GM18858 (cell line): ENCODE results near the gene ITGA3.

ENCODE experiments used
- ATAC-seq: cut with Tn5 transposase; IDR thresholded peaks from one replicate; pipeline ENCODE4 v1.9.1; 2021; ENCODE audit not compliant: unreplicated experiment

ITGA3 gene

DNA sequence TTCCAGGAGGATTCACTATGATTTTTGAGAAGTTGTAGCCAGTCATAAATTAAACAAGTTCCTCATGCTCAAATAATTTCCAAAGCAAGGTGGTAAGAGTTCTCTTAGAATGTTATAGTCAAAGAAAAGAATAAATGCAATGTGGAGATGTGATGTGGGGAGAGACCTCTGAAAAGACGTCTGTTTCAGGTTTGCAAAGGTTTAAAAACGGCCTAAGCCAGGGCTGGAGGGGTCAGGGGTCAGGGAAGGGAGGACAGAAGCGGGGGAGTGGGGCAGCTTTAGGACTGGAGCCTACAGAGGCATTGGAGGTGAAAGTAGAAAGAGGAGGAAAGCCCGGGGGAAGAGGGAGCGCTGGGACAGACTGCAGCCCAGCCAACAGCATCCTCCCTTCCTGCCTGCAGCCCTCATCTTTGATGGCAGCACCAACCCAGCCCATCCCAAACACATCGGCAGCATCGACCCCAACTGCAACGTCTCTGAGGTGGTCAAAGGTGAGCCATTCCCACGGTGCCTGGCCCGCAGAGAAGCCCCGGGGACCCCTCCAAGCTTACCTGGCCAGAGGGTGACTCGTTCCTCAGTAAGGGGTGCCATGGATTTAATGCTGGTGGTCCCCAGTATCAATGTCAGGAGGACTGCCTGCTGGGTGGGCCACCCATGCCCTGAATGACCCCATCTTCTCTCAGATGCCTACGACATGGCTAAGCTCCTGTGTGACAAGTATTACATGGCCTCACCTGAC lies 50.7 kb downstream of the ITGA3 start:
- ATAC-seq: no peak

DNA sequence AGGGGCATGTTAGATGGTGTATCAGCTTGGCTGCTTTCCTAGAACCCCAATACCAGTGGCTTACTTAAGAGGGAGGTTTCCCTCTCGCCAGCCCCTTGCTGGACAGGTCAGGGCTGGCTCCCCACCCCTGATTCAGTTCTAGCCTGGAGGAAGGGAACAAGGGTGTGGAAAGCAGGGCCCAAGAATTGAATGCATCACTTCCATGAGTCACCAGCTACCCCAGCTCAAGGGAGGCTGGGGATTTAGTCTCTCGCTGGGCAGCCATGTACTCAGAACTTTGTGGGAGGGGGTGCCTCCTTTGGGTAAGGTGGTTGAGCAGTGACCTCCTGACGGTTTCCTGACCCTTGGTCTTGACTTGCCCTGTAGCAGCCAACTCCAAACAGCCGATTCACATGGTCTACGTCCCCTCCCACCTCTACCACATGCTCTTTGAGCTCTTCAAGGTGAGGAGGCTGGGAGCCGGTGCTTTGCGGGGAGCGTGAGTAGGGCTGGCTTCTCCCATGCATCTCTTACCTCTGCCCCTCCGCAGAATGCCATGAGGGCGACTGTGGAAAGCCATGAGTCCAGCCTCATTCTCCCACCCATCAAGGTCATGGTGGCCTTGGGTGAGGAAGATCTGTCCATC lies 52.0 kb downstream of the ITGA3 start:
- ATAC-seq: no peak

DNA sequence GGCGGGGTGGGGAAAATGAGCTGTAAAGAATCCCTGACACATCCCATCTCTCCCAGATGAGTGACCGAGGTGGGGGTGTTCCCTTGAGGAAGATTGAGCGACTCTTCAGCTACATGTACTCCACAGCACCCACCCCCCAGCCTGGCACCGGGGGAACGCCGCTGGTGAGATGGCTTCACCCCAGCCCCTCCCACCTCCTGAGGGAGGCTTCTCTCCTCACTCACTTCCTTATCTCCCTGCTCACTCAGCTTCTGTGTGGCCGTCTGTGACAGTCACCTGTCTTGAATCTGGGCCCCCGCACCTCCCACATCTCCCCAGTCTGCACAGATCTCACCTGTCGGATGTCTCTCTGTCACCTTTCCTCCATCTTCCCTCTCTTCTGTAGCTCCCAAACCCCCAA lies 52.6 kb downstream of the ITGA3 start:
- ATAC-seq: no peak

DNA sequence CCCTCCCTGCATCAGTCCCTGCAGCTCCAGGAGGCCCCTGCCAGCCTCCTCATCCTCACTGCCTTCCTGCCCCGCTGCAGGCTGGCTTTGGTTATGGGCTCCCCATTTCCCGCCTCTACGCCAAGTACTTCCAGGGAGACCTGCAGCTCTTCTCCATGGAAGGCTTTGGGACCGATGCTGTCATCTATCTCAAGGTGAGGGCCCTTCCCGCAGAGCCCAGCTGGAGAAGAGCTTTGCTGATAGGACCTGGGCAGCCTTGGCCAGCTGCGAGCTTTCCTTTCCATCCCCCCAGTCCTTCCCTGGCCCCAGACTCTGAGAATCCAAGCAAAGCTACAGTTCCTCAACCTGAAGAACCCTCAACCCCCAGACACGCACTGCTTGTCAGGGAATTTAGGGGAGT lies 53.3 kb downstream of the ITGA3 start:
- no peak for ATAC-seq

DNA sequence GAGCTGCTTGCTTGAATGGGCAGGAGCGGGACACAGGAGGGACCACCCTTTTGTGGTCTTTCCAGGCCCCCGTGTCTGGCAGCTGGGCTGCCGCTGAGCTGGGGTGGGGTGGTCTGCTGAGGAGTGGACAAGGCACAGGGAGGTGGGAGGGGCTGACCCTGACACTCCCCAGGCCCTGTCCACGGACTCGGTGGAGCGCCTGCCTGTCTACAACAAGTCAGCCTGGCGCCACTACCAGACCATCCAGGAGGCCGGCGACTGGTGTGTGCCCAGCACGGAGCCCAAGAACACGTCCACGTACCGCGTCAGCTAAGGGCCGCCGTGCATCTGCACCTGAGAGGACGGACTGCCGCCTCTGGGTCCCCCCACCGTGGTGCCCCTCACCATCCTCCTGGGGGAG lies 53.9 kb downstream of the ITGA3 start:
- no peak for ATAC-seq

DNA sequence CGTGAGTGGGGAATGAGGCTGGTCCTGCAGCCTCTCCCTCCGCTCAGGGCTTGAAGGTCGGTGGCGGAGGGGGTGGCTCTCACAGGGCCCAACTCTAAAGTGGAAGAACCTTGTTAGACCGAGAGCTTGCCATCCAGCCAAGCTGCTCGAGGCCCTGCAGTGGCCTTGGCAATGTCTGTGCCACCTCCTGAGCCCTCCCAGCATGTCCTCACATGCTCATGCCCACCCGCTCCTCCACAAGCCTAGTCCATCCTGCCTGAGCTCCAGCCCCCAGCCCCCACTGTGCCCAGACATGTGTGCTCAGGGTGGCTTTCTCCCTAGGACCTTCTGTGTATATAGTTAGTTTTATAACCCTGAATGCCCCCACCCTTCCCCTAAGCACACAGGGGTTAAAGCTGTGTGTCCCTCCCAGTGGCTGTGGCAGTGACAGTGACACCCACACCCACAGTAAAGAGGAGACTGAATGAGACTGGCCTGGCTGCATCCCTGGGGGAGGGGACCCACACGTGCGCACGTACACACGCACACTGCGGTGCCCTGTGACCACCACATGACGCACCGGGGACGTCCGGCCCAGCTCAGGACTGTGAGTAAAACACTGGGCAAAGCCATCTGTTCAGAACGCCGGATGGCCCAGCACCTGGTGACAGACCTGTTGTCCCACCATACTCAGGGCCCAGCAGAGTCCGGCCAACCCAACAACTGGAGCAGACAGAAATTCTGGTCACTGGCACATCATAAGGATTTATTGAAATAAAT lies 54.9 kb downstream of the ITGA3 start:
- no peak for ATAC-seq

DNA sequence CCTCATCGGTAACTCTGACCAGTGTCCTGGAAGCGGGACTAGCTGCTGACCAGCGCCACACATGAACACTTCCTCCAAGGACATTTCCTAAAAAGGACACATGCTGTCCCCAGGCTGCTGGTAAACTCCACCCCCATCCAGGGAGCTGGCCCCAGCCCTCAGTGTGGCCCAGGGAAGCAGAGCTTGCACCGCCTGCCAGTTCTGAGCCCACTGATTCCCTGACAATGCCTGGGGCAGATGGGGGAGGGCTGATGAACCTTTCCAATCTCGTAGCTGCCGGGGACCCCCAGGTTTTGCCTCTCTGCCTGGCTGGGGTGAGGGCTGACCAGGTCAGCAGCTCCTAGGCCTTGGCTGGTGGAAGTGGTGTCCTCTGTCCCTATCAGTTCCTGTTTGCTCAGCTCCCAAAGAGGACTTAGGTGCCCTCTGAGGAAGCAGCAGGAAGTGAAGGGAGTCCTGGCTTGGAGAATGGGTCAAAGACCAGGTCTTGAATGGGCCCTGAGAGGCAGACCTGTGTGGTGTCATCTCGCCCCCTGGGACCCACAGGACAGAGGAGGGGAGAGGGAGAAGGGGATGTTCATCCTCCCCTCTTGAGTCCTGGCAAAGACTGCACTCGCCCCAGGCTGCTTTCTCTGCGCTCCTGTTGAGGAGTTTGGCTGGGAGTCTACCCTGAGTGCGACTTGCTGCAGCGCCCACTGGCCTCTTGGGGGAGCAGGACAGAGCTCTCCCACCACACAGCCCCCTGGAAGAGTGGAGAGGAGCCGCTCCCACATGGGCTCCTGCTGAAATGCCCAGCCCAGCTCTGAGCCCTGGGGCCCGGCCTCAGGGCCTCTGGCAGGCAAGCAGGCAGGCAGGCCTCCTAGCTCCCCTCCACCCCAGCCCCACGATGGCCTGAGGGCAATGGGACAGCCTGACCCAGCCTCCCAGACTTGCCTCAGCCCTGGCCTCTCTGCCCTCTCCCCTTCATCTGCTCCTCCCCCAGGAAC lies 56.1 kb downstream of the ITGA3 start:
- no peak for ATAC-seq

DNA sequence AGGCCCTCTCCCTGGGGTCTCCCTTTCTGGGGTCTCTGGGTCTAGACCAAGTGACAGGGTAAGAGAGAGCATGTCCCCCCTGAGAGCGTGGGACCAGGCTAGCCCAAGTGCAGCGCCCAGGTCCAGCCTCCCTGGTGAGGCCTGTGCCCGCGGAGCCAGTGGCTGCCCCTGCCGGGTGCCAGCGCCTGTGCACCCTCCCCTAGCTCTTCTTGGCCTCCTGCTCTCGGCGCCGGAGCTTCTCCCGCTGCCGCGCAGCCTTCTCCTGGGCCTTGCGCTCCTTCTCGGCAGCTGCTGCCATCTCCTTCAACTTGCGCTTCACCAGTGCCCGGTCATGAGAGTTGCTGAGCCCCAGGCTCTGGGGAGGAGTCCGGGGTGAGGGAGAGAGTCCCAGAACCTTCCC lies 56.8 kb downstream of the ITGA3 start:
- no peak for ATAC-seq

DNA sequence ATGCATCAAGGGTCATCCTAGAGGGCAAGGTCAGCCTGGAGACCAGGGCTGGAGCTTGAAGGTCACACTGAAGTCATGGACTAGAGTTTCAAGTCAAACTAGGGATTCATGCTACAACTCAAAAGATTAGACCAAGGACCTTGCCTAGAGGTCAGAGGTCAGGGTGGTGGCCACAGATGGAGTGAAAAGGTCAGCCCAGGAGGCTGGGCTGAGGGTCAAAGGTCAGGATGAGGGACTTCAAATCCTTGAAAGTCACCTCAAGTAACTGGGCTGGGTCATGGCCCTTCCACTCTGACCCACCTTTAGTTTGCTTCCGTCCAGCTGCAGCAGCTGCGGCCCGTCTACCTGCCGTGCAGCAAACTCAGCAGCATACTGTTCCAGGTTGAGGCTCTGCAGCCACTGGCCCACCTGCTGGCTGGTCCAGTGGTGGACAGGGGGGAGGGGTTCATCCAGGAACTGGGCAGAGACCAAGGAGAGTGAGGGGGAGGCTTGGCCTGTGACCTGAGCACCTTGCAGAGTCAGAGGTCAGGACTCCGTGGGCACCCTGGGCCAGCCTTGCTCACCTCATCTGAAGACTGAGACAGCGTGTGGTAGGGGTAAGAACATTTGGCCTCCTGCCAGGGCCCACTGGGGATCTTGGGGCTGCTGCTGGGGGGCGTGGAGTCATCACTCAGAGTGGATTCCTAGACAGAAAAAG lies 57.9 kb downstream of the ITGA3 start:
- ATAC-seq: no peak

DNA sequence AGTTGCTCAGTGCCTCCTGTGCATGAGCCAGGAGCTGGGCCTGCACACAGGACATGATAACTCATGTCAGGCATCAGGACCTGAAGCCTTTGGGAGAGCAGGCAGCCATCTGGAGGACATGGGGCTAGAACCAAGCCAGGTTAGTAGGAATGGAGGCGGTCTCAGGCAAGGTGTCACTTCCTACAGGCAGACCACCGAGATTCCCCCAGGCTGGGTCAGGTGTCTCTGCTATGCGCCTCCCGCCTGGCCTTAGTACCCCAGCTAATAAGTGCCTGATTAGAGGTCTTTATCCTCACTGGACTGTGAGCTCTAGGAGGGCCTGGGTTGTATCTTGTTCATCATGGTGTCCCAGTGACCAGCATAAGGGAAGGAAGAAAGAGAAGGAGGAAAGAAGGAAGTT lies 58.5 kb downstream of the ITGA3 start:
- ATAC-seq: no peak

DNA sequence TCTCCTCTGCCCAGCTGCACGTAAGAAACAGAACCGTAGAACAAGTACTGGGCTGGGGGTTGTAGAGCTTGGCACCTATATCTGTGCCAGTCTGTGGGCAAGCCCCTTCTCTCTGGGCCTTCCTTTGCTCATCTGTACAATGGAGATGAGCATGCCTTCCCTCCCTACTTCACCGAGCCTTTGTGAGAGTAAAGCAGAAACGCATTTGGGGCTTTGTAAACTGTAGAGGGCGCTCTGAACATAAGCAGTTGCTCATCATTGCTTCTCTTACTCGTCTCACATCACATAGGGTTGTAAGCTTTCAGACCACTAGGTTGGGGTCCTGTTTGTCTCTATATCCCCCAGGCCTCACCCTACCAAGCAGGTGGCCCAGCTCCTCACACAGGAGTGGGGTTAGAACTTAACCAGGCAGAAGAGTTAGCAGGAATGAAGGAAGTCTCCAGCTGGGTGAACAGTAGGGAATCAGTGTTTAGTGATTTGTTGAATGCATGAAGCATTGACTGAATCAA lies 59.0 kb downstream of the ITGA3 start:
- no peak for ATAC-seq

DNA sequence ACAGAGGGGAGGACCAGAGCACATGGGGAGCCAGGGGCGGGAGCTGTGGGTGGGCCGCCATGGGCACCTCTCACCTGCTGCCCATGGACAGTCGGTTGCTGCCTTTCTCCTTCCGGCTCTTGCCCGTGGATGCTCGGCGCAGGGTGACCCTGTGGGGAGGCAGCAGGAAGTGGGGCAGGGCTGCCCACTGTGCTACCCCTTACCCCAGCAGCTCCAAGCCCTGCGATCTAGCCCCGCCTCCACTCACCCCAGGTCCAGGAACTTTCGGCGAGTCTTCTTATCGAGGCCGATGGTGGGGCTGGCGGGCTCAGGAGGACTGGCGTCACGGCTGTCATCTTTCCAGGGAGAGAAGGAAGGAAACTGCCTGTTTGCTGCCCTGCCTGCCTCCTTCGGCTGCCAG lies 59.8 kb downstream of the ITGA3 start:
- ATAC-seq: no peak

DNA sequence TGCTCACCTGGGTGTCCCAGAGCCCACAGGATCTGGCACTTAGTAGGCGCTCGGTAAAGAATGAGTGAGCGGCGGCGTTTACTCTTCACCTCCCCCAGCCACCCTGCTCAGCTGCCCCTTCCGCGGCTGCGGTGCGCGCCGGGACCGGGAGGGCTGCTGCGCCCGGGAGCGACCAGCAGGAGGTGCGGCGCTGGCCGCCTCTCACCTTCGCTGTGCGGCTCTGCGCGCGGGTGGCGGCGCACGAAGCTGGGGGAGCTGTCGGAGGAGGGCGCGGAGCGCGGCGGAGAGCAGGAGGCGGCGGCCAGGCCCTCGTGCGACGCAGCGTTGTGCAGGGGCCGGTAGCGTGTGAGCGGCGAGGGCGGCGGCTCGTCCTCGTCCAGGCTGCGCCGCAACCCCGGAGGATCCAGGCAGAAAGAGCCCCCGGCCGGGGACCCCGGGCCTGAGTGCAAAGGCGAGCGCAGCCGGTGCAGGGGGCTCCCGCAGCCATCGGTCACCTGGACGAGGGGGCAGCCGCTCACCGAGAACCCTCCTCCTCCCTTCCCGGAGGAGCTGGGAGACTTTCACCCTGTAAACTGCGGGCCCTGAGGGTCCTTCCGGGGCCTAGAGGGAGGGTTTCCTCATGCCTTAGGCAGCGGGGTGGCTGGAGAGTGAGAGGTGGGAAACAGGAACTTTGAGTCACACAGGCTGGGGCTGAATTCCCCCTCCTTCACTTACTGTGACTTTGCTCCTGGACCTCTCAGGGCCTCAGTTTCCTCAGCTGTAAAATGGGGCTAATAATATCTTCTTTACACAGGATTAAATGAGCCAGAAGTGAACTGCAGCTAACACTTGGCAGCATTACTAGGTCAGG lies 61.5 kb downstream of the ITGA3 start:
- no peak for ATAC-seq

DNA sequence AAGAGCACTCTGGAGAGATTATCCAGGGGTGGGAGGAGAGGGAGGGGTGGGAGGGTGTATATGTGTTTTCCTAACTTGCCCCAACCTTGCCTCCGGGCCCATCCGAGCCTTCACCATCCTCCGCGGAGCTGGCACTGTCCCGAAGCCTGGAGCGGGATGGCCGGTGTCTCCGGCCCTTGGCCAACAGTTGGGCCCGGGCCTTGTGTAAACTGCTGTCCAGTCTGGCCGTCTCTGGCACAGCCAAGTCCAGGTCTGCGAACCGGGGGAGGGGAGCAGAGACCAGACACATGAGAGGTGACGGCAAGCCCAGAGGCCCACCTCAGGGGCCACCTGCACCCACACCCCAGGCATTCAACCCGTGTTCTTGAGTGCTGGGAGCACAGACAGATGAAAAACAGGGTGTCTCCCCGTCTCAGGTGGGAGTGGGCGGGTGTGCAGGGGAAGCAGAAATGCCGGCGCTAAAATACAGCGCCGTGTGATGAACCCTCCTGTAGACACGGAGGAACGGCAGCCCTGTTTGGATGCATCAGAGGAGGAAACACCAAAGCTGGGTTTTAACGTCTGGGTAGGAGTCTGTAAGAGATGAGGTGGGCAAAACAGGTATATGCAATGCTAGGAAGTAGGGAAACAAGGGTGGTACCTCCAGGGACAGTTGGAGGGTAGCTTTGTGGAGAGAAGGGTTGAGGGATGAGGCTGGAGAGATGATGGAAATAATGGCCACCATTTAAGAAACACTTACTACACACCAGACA lies 62.3 kb downstream of the ITGA3 start:
- ATAC-seq: no peak

DNA sequence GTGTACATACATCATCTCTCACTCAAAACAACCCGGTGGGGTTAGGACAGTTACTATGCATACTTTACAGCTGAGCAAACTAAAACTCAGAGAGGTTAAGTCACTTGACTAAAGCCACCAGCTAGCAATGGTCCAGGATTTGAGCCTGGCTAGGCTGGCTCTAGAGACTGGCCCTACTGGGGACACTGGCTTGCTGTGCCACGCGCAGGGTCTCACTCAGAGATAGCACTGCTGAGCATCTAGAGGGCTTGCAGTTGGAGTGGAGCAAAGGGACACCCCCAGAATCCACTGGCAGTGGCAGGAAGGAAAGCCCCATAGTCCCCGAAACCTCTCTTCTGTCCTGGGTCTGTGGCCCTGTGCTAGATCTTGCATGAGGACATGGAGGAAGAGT lies 62.9 kb downstream of the ITGA3 start:
- ATAC-seq: no peak

DNA sequence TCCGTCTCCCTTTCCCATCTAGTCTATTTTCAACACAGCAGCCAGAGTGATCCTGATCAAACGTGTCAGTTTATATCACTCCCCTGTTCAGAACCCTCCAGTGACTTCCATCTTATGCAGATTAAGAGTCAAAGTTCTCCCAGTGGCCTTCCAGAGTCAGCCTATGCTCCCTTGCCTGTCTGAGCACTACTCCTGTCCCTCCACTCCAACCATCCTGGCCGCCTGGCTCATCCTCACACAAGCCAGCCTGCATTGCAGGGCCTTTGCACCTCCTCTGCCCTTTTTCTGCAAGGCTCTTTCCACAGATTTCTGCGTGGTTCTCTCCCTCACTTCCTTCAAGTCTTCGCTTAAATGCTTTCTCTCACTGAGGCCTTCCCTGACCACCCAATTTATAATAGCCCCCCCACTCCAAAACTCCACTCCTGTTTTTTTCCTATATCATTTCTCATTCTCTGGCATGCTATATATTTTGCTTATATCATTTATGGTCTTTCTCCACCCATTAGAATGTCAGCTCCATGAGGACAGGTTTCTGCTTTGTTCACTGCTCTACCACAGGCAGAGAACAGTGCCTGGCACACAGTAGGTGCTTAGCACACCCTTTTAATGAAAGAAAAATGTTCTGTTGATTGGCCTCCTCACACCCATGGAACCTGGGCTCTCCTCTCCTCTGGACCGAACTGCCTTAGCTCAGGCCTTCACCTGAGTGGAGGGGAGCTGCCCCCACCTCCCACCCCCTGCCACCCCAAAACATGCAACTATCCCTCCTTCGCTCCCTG lies 64.8 kb downstream of the ITGA3 start:
- no peak for ATAC-seq

DNA sequence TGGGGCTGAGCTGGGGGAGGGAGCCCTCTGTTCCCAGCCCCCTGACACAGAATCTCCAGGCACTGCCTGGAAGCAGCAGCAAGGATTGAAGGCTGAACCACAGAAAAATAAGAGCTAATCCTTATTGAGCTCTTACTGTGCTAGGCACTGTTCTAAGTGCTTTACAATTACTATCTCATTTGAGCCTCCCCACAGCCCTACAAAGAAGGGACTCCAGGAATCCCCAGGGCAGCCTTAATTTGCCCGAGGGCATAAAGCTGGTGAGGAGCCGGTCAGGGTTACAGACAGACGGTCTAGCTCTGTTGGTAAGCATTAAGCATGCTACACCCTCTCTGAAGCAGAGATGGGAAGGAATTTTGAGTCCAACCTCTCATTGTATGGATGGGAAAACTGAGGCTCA lies 67.0 kb downstream of the ITGA3 start:
- ATAC-seq: no peak
